Measurements from ENCODE around the gene RTL5.

RTL5 gene

GRCh38 chrX:72107841-72108595 is 23.7 kb downstream of the RTL5 start:
- no peak for DNase-seq

- DNase-seq = no peak
Observed at GRCh38 chrX:72107320-72107719, 24.4 kb downstream of the RTL5 start.

GRCh38 chrX:72105436-72105835 is 26.3 kb downstream of the RTL5 start:
- DNase-seq = peak in 1 of 2 donors; percentile 24

DNA sequence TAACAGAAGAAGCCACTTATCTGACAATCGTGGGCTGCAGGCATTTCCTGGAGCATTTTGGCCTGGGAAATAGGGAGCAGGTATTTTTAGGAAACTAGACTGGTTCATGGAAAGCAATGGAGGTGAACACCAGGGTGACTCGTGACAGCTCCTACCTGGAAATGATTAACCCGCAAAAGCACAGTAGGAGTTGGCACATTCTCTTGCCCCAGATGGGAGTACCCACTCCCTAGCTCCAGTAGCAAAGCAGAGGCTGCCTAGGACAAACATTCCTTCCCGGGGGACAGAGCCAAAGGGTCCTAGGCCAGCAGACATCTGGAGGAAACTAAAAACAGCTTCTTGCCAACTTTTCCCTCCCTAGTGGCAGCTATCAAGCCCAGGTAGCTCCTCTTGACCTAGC is 29.0 kb downstream of the RTL5 start:
- no peak for DNase-seq

GRCh38 chrX:72102126-72102525 is 29.6 kb downstream of the RTL5 start:
- DNase-seq = no peak

DNA sequence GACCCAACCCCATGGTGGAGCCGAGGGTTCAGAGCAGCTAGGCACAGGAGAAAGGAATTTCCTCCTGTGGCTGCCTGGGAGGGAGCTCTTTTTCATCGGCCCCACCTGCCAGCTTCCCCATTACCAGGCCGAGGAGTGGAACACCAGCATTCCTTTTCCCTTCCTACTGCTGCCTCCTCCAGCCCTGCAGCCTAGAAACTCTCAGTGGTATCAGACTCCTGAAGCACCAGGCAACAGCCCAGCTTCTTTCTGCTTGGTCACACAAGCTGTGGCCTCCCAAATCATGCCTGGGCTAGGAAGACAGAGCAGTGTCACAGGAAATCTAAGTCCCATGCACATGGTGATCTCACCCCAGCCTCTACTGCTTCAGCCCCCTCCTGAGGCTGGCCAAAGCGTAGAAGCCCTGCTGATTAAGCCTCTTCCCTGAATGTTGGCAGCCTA is 30.1 kb downstream of the RTL5 start:
- DNase-seq = no peak

GRCh38 chrX:72100824-72101351 is 30.8 kb downstream of the RTL5 start:
- peak; percentile 52 to 62 for DNase-seq

DNA sequence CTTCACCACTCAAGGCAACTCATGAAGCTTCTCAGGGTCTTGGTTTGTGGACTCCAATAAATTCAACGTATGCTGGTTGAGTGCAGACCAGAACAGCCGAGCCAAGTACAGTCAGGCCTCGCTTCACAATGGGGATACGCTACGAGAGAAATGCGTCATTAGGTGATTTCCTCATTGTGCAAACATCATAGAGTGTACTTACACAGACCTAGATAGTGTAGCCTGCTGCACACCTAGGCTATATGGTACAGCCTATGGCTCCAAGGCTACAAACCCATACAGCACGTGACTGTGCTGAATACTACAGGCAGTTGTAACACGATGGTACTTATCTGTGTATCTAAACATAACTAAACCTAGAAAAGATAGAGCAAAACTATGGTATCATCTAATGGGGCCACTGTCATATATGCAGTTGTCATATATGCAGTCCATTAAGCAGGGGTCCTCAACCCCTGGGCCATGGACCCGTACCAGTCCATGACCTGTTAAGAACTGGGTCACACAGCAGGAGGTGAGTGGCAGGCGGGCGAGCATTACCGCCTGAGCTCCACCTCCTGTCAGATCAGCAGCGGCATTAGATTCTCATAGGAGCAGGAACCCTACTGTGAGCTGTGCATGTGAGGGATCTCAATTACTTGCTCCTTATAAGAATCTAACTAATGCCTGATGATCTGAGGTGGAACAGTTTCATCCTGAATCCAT is 31.5 kb downstream of the RTL5 start:
- no peak for DNase-seq

DNA sequence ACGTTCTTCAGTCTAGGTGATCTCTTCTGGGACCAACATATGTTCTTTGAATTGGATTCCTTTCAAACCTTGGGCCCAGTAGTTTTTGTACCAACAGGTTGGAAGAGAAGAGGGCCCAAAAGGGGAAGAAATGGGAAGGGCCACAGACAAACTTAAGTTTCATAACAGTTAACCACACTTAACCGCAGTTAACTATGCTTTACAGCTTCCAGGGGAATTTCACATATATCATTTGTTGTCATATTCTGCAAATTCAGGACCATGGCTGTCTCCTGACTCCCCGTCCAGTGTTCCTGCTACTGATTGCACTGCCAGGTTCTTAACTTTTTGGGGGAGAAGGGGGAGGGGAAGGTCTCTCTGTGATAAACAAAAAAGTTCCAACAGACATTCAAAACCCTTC is 34.6 kb downstream of the RTL5 start:
- no peak for DNase-seq

DNA sequence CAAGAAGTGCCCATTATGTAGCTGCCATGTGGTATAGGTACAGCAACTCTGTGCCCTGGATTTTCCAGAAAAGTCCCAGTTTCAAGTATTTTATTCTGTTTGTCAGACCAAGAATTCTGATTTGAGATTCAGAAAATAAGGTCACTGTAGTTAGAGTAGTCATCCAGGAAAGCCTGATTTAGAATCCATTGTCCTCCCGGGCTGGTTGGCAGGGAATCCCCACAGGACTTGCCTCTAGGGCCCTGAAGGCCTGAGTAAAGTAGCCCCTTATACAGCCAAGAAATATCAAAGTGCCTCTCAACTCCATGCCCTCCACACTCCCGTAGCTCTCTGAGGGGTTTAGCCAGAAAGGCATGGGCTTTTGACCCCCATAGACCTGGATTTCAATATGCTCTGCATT is 36.3 kb downstream of the RTL5 start:
- no peak for DNase-seq

DNA sequence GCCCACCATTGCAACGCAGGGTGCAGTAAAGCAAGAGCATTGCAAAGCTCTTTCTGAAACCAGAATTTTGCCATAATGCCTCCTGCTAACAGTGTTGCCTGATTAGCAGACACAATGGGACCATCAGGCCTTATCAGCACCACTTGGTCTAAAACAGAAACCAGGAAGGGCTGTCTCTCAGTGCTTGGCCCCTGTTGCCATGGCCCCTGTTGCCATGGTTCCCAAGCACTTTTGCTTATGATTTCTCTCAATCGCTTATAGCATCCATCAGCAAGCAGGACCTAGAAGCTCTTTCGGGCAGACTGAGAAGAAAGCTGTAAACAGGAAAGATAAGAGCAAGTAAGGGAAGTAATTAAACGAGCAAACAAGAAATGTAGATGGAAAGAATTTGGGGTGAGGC is 36.8 kb downstream of the RTL5 start:
- peak; percentile 34 to 45 for DNase-seq

GRCh38 chrX:72089254-72089653 is 42.5 kb downstream of the RTL5 start:
- no peak for DNase-seq

GRCh38 chrX:72088761-72089160 is 43.0 kb downstream of the RTL5 start:
- no peak for DNase-seq

- no peak for DNase-seq
Observed at GRCh38 chrX:72086995-72087394, 44.7 kb downstream of the RTL5 start.

DNA sequence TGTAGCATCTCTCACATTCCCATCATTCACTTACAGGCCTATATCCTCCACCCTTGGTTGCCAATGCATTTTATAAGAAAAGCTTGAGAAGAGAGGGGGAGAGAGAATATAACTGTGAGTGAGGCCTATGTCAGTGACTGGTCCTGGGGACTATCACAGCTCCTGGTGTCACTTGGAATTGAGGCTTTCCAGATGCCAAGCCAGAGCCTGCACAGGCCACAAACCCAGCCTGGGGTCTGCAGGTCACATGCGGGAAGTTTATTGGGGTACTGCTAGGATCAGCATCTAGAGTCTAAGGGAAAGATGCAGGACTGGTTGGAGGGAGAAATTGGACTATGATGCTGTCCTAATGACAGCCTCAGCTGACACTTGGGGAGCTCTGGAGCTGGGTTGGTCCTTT is 47.6 kb downstream of the RTL5 start:
- DNase-seq = no peak

GRCh38 chrX:72083291-72083690 is 48.4 kb downstream of the RTL5 start:
- no peak for DNase-seq

DNA sequence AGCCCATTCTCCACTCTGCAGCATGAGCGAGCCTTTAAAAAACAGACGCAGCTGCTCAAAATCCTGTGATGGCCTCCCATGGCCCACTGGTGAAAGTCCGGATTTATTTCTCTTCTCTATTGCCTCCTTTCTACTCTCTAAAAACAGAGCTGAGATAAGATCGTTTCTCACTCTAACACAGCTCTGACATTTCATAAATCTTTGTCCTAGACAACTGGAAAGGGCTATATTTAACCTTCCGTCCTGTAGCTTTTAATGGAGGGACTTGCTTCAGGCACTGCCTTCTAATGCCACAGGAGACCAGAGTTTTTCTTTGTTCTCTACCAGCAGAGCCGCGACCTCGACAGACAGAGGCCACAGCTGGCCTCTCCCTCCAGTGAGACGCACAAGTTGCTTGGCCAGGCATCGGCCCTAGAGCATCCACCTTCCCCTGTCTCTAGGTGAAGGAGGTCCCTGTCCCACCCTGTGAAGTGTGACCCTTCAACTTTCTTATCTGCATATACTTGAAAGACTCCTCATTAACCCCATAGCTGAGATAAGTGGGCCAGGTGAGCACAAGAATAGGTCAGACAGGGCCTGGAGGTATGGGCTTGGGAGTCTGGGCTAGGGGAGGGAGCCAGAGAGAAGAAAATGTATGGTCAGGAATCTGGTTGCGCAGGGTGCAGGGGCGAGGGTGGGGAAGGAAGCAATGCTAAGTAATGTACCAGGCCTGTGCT is 50.0 kb downstream of the RTL5 start:
- DNase-seq = no peak

DNA sequence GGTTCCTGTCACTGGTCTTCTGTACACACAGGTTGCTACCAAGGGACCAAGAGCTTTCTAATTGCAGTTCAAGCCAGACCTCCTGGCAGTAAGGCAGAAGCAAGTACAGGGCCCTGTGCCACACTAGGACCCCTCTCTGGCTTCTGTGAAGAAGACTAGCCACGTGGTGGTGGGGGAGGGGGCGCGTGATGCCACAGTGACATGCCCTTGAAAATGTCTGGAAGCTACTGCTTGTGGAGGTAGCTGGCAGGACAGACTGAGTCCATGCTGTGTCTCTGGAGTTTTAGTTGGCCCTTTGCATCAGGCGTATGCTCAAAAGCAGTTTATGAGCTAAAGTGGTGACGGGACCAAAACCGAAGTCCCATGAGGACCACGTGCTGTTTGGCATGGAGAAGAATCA is 50.9 kb downstream of the RTL5 start:
- DNase-seq = no peak

DNA sequence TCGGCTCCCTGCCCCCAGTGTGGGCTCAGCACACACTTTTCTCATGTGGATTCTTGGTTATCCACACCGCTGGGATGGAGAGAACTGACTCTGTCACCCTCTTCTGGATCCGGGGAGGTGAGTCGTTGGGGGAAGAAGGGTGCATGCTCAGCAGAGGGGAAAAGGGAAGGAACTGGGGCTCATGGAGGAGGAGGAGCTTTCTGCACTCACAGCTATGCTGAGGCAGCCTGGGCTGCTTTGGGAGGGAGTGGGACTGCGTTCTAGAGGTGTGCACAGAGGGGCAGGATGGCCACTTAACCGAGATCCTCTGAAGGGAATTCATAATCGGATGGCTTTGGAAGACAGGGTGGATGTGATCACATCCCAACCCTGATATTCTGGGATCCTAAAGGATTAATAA is 51.6 kb downstream of the RTL5 start:
- no peak for DNase-seq

DNA sequence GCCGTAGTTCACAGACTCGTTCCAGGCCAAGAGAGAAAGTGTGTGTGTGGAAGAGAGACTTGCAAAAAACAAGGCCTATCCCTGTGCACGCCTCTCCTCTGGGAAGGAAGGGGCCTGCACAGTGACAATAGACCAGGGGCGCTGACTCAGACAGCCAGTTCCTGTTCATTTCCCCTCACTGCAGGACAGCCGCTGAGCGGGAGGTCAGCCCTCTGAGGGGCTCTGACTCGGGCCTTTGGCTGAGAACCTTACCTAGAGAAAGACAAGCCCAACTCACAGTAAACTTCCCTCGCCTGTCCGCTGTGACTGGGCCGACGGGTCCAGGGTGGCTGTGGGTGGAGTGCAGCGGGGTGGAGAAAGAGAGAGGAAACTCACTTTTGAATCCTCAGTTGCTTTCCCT is 52.1 kb downstream of the RTL5 start:
- no peak for DNase-seq

GRCh38 chrX:72078411-72078810 is 53.3 kb downstream of the RTL5 start:
- DNase-seq = no peak

All from stimulated activated CD4-positive, alpha-beta T cell treated with anti-CD3 and anti-CD28 coated beads, Interleukin-2, amount 100 ng/mL, for 24 hours (primary cell).